Measurements from ENCODE around the gene TMED1.
A peak's percentile ranks its signal among the peaks of the same experiment; 100 is the strongest.
"Not testable (repeated sequence)": the region's sequence is repeated elsewhere in the genome, so short reads cannot be mapped to it uniquely, and the experiment has no call there.

TMED1 gene, protein sequence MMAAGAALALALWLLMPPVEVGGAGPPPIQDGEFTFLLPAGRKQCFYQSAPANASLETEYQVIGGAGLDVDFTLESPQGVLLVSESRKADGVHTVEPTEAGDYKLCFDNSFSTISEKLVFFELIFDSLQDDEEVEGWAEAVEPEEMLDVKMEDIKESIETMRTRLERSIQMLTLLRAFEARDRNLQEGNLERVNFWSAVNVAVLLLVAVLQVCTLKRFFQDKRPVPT

DNA sequence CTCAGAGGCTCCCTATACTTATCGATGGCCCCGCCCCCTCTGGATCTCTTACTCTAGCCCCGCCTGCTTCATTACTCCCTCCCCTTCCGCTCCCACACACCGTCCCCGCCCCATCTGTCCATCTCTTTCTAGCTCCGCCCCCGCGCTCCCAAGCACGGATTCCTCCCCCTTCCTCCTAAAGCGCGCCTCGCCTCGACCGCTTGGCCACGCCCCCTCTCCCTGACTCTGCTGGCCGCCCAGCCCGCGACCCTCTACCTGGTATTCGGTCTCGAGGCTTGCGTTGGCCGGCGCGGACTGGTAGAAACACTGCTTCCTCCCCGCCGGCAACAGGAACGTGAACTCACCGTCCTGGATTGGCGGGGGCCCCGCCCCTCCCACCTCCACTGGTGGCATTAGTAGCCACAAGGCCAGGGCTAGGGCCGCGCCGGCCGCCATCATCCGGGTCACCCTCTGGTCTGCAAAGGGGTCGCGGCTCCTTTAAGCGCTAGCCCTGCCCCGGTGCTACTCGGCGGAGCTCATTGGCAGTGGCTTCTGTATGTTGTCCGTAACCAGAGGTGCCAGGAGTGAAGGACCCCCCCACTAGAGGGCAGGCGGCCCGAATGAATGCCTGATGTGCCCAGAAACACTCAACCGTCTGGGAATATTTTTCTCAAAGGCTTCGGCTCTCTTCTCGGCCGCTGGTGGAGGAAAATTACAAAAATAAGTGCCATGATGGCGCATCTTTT, at the start of gene TMED1:
Gene TMED1 (minus strand): TSS at position 459 of the 725 bp plus-strand sequence. CDS start 21 bp downstream, at position 438.
- peak; percentile 88 for FAIRE-seq

DNA sequence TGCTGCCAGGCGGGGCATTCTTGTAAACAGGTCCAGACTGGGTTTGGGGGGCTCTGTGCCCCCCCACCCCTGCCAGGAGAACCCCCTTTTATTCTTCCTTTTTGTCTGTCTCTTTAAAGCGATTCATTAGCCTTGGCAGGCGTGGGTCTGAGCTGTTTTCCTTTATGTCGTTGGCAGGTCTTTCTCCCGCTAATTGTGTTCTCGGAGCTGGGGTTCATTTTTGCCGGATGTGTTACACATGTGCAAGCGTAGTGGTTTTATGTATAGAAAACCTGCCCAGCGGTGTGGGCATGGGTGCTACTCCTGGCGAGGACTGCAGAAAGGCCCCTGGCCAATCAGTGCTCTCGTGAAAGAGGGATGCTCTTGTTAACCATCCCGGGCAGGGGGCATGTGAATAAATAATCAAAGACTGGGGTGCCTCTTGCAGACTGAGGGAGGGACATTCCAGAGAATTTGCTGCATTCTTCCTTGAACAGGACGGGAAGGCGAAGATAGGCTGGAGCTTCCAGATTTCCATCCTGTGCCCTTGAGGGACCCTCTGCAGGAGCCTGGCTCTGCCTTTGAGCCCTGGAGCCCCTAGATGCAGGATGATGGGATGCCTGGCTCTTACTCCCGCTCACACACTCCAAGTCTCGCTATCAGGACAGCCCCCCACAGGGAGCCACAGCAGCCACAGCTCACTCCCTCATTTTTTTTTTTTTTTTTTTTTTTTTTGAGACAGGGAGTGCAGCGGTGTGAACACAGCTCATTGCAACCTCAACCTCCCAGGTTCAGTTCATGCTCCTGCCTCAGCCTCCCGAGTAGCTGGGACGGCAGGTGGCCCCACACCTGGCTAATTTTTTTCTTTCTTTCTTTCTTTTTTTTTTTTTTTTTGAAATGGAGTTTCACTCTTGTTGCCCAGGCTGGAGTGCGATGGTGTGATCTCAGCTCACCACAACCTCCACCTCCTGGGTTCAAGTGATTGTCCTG, 49.5 kb upstream of the TMED1 start:
- no peak for FAIRE-seq

DNA sequence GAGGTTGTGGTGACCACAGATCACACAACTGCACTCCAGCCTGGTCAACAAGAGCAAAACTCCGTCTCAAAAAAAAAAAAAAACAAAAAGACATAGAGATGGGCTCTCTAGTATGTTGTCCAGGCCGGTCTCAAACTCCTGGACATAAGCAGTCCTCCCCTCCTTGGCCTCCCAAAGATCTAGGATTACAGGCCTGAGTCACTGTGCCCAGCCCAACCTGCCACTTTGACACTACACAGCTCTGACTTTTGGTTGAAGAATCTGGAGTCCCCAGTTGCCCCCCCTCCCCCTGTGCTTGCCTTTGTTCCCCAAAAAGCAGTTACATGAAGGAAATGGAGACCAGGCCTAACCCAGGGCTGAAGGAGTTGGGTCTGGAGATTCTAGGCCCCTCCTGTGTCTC, 48.3 kb upstream of the TMED1 start:
- no peak for FAIRE-seq

DNA sequence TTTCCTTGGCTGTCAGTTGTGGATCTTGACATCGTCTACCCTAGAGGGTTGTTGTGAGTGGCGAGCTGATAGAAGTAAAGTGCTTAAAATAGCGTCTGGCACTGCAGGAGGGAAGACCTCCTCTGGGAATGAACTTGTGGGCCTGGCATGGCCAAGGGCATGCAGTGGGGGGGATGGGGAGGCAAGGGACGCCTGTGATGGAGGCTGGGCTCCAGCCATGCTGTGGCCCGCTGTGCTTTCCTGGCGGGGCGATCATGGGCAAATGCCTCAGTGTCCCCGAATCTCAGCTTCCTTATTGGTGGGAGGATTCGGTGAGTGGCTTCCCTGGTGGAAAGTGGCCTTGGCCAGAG, 46.1 kb upstream of the TMED1 start:
- FAIRE-seq = no peak

DNA sequence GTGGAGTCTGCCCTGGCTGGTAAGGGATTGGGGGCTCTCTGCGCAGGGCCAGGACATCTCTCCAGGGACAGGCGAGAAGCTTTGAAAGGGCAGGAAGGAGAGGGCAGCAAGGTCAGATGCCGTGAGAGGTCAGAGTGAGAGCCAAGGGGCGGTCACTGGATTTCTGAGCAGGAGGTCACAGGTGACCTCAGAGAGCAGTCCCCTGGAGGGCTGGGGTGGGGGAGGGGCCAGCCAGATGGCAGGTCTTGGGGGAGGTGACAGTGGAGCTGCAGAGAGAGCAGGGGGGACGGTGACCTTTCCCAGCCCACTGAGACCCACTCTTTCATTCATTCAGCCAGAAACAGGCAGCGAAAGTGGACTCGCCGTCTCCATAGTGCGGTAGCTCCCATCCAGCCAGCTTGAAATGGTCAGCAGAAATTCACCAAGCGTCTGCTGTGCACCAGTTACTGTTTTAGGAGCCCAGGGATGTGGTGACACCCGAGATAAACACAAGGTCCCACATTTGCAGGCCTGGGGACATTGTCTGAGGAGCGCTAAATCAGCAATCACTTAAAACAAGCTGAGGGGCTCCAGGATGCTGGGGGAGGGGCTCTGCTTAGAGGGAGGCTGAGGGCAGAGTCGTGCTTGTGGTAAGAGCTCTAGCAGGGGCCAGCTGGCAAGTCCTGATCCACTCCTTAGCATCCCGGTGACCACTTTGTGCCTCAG, 45.5 kb upstream of the TMED1 start:
- no peak for FAIRE-seq

DNA sequence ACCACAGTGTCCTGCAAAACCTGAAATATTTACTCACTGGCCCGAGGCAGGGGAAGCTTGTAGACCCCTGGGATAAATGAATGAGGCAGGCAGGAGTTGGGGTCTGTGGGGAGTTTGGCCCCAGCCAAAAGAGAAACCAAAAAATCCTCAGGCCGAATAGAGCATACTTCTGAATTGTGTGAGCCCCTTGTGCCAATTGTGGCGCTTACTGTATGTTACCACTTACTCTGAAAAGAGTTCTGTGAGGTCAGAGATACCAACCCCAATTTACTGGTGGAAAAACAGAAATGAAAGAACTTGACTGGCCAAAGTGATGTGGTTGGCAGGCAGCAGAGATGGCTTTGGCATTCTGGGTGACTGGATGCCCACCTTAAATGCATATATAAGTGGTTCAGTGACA, 42.2 kb upstream of the TMED1 start:
- no peak for FAIRE-seq

DNA sequence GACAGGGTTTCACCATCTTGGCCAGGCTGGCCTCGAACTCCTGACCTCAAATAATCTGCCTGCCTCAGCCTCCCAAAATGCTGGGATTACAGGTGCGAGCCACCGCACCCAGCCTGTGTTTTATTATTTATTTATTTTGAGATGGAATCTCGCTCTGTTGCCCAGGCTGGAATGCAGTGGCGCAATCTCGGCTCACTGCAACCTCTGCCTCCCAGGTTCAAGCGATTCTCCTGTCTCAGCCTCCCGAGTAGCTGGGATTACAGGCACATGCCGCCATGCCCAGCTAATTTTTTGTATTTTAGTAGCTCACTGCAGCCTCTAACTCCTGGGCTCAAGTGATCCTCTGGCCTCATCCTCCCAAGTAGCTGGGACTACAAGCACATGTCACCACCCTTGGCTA, 41.6 kb upstream of the TMED1 start:
- not testable (repeated sequence) for FAIRE-seq

DNA sequence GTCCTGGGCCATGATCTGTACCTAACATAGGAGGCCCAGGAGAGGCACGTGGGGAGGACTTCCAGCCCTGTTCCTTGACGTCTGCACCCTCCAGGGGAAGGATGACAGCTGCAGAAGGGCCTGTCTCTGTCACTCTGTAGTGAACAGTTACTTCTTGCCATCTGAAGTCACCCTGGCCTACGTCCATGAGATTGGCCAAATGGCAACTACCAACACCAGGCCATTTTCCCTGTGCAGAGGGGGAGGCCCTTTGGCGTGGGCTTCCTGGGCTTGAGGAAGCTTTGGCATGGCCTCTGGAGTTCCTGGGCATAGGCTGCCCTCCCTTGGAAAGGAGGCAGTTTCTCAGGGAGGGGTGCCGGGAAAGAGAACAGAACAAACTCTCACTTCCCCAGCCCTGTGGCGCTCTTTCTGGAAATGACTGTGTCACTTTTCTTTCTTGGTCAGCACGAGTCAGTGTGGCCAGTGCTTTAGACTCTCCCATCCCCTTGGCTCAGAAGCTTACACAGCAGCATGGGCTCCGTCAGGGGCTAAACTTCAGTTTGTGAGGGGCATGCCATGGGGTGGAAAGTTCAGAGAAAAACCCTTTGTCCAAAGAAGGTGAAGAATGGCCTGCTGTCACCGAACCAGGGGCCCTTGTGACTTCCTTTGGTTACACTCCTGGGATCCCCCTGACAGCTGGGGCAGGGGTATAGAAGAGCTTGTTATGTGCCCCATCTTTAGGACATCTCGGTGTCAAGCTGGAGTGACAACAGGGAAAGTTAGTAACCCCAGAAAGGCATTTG, 40.6 kb upstream of the TMED1 start:
- FAIRE-seq = no peak

DNA sequence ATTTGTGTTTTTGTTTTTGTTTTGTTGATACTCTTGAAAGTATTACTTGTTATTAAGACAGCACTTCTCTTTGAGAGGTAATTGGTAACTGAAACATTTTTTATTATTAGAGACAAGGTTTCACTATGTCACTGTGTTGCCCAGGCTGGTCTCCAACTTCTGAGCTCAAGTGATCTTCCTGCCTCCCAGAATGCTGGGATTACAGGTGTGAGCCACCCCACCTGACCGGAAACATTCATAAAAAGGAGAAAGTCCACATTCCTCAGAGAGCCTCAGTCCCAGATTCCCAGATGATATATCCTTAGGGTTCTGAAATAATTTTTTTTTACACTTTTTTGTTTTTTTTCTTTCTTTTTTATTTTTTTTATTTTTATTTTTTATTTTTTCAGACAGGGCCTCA, 38.0 kb upstream of the TMED1 start:
- FAIRE-seq = no peak

DNA sequence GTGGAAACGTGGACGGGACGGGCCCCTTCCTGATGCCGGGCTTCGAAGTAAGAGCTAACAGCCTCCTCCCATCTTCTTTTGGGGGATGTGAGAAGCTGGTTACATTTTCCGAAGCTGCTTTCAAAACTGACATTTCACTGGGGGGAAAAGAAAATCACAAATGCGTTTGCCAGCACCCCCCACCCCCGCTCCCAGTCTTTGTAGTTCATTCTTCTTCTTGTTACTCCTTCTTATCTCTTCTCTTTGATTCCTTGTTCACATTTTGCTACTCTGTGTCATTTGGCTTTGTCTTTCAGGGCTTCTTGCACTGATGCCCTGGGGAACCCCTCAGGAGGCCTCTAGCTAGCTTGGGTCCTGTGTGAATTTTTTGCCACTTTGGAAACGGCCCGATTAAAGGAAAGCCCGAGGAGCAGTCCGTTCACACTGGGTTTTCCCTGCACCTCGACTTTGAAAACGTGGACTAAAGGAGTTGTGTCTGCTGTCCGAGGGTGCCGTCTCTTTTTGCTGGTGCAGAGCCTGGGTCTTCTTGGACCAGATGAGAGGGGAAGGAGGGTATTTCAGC, 36.6 kb upstream of the TMED1 start:
- FAIRE-seq = no peak

DNA sequence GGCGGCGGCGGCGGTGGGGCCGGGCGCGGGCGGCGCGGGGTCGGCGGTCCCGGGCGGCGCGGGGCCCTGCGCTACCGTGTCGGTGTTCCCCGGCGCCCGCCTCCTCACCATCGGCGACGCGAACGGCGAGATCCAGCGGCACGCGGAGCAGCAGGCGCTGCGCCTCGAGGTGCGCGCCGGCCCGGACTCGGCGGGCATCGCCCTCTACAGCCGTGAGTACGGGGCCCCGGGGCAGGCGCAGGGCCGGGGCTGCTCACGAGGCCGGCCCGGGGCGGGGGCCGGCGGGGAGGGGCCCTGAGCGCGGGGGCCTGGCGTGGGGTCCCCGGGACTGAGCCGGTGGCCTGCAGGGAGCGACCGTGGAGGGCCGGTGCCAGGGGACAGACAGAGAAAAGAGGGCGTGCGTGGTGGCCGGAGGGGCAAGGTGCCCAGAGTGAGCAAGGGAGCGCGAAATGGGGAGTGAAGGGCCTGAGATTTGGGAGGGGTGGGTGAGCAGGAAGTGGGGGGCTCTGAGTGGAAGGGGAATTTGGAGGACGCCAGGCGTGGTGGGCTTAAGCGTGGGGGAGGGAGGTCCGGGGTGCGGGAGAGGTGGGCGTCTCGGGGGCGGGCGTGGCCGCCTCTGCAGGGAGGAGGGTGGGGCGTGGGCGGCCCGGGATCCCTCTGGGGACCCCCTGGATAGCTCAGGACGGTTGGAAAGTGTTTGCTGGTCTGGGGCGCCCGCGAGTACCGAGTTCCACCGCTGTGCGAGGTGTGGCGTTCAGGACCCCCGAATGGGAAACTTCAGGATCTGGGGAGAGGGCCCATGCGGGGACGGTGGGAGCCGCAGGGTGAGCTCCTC, 35.9 kb upstream of the TMED1 start:
- FAIRE-seq = no peak

DNA sequence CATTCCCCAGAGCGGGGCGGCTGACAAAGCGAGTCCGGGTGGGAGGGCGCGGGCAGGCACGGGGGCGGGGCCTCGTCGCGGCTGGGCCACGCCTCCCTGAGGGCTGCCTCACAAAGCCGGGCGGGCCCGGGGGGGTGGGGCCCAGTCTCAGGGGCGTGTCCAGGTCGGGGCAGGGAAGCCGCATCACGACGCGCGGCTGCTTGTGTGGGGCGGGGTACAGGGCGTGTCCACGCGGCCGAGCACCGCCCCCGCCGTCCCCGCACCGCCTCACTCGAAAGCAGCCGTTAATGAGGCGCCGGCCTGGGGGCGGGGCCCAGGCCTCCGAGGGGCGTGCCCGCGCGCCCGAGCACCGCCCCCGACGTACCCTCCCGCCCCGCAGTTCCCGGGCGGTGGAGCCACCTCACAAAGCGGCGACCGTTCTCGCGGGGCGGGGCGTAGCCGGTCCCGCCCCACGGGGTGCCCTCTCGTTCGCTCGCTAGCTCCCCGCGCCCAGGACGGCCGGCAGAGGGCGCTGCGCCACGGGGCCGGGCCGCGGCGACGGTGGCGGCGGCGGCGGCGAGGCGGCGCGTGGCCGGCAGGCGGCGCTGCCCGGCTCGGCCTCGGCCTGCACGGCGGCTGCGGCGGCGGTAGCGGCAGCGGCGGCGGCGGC, 35.1 kb upstream of the TMED1 start, which contains the start of gene CARM1:
Gene CARM1 (plus strand): TSS at position 599 of the 649 bp plus-strand sequence. CDS start 150 bp downstream, outside the sequence.
- FAIRE-seq = no peak

DNA sequence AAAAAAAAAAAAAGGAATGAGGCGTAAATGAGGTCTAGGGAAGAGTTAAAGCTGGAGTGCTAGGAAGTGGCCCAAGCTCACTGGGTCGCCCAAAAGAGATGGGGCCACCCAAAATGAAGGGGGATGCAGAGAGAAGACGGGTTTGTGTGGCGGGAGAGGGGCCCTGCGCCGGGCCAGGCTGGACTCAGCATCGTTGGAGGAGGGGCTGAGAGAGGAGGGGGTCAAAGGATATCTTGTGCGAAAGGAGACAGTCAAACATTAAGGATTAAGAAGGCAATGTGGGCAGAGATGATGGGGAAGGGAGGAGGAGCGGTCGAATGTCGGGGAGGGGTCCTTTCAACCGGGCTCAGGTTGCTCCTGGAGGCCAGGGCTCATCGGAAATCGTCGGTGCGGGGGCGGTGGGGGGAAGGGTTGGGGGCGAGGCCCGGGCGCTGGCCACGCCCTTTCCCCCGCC, 34.5 kb upstream of the TMED1 start:
- FAIRE-seq = no peak

DNA sequence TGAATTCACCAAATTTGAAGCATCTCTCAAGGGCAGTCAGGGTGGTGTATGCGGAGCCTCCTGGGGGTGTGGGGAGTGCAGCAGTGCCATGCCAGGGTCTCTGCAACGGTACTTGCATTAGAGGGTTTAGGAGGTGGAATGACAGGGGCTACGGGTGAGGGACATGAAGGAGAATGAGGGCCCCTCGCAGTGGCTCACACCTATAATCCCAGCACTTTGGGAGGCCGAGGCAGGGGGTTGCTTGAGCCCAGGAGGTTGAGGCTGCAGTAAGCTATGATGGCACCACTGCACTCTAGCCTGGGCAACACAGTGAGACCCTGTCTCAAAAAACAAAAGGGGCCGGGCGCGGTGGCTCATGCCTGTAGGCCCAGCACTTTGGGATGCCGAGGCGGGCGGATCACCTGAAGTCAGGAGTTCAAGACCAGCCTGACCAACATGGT, 33.9 kb upstream of the TMED1 start:
- FAIRE-seq = not testable (repeated sequence)

DNA sequence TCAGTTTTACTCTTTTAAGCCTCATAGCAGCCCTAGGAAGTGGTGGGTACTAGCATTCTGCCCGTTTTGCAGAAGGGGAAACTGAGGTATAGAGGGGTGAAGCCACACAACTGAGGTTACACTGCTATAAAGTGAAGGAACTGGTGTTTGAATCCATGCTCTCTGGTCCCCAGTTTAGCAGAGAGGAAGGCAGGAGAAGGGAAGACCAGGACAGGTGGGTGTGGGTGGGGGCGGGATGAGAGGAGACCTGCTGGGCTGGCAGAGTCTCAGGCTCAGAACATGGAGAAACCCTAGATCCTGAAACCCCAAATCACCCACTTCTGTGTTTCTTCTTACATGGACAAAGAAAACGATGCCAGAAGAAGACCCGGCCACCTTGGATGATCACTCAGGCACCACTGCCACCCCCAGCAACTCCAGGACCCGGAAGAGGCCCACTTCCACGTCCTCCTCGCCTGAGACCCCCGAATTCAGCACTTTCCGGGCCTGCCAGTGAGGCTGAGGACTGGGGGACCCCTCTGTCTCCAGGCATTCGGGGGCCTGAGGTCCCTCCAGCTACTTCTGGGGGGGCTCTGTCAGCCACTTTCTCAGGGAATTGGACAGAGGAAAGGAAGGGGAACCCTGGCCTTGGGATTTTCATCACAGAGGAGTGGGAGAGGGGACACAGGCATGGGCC, 33.0 kb upstream of the TMED1 start:
- no peak for FAIRE-seq

DNA sequence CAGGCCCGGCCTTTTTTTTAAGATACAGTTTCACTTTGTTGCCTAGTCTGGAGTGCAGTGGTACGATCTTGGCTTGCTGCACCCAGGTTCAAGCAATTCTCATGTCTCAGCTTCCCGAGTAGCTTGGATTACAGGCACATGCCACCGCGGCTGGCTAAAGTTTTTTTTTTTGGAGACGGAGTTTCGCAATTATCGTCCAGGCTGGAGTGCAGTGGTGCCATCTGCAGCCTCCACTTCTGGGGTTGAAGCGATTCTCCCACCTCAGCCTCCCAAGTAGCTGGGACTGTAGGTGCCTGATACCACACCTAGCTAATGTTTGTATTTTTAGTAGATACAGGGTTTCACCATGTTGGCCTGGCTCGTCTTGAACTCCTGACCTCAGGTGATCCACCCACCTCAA, 30.5 kb upstream of the TMED1 start:
- no peak for FAIRE-seq

DNA sequence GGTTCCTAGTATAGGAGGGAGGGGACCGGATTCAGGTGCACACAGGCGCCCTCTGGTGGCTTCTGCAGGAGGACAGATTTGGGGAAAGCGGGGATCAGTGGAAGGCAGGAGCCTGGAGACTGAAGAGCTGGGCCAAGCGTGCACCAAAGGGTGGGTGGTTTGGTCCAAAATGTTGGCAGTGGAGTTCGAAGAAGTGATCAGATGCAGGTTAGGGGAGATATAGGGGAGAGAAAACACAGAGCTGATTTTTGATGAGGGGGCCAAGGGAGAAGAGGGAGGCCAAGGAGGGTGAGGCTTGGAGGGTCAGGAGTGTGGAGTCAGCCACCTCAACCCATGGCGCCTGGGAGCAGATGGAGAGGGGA, 28.5 kb upstream of the TMED1 start:
- no peak for FAIRE-seq

DNA sequence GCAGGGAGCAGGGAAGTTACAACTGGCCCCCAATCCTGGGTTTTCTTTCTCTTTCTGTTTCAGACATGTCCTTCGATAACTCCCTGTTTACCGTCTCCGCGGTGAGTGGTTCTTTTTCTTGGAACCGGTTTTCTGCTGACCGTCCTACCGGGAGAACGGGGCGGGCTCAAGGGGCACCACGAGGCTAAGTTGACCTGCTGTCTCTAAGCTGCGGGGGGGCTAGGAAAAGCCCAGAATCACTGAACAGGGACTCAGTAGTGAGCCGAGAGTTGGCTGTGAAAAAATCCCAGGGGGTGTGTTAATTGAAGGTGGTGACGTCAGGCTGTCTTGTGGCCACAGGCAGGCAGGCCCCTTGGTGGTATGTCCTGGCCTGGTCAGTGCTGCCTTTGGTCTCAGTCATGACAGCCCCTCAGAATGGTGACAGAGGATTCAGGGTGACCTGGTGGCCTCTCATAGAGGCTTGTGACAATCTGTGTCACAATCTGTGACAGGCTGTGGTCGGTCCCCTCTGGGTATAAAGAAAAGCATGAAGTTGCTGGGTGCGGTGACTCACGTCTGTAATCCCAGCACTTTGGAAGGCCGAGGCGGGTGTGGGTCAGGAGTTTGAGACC, 27.2 kb upstream of the TMED1 start:
- no peak for FAIRE-seq

DNA sequence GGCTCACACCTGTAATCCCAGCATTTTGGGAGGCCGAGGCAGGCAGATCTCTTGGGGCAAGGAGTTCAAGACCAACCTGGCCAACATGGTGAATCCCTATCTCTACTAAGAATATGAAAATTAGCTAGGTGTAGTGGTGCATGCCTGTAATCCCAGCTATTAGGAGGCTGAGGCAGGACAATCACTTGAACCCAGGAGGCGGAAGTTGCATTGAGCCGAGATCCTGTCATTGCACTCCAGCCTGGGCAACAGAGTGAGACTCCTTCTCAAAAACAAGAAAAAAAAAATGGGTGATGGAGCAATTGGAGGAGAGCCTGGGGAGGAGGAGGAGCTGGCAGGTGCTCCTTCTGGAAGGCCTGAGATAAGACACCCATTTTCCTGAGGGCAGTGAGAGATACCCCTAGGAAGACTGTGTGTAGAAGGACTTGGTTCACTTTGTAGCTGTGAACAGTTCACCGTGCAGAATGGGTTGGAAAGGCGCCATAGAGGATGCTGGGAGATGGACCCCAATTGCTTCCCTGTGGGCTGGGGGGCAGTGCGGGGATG, 26.6 kb upstream of the TMED1 start:
- FAIRE-seq = no peak
